WTC11 (cell line): ENCODE measurements around the gene JUP. TPM values are rescaled to one million over a fixed set of nuclear protein-coding genes. Genes with fewer than 3 reads are reported as not detected.

Experiments used
- ATAC-seq: fragments of 200-7000 bp; cut with Tn5 transposase; 2 replicates; pipeline ENCODE4 v1.10.0; 2021; ENCODE audit warnings: mild to moderate bottlenecking, moderate library complexity
- CTCF ChIA-PET: fragments of 300-600 bp; sonication (Branson Sonifier 250); formaldehyde crosslinking; loops from one replicate; lab custom pipeline; 2021; ENCODE audit warnings: antibody characterized with exemption; lab: Charles Lee
- POLR2A ChIA-PET: fragments of 350-600 bp; sonication (Branson Sonifier 250); formaldehyde crosslinking; loops from one replicate; lab custom pipeline; 2021; ENCODE audit warnings: antibody characterized with exemption; lab: Charles Lee
- DNase-seq: peaks from one replicate; pipeline ENCODE4 v3.0.0; 2021; ENCODE audit warnings: low spot score
- H3K27ac Mint-ChIP-seq: 2 replicates; pipeline ENCODE4 v1.8.0; 2021; ENCODE audit warnings: mixed read lengths
- H3K27me3 Mint-ChIP-seq: 2 replicates; pipeline ENCODE4 v1.8.0; 2021; ENCODE audit warnings: low read depth, mild to moderate bottlenecking, moderate library complexity, mixed read lengths
- H3K36me3 Mint-ChIP-seq: 2 replicates; pipeline ENCODE4 v1.8.0; 2021; ENCODE audit warnings: mixed read lengths
- H3K4me1 Mint-ChIP-seq: 2 replicates; pipeline ENCODE4 v1.8.0; 2022; ENCODE audit warnings: mixed read lengths
- H3K4me3 Mint-ChIP-seq: 2 replicates; pipeline ENCODE4 v1.8.0; 2021; ENCODE audit warnings: mild to moderate bottlenecking, moderate library complexity, mixed read lengths
- H3K9me3 Mint-ChIP-seq: 2 replicates; pipeline ENCODE4 v1.8.0; 2021; ENCODE audit warnings: mixed read lengths
- AR ChIP-seq: fragments of 250-450 bp; sonication (Bioruptor Pico); IDR thresholded peaks from 2 replicates; pipeline ENCODE4 v1.9.0; 2021; ENCODE audit warnings: mild to moderate bottlenecking
- FOXK1 ChIP-seq: sonication (generic); formaldehyde crosslinking; IDR thresholded peaks from 2 replicates; pipeline ENCODE4 v1.8.0; 2022; ENCODE audit warnings: mild to moderate bottlenecking, moderate library complexity, missing genetic modification reagents
- STAT6 ChIP-seq: sonication (generic); formaldehyde crosslinking; conservative IDR thresholded peaks from 2 replicates; pipeline ENCODE4 v1.8.1; 2023; ENCODE audit warnings: mild to moderate bottlenecking, low read depth, missing genetic modification reagents, moderate library complexity
- TP53 ChIP-seq: sonication (generic); formaldehyde crosslinking; IDR thresholded peaks from 2 replicates; pipeline ENCODE4 v1.8.1; 2023; ENCODE audit warnings: mild to moderate bottlenecking, missing genetic modification reagents
- USF2 ChIP-seq: sonication (generic); formaldehyde crosslinking; IDR thresholded peaks from 2 replicates; pipeline ENCODE4 v1.8.1; 2023; ENCODE audit warnings: mild to moderate bottlenecking, missing genetic modification reagents, moderate library complexity
- ZNF281 ChIP-seq: sonication (generic); formaldehyde crosslinking; IDR thresholded peaks from 2 replicates; pipeline ENCODE4 v1.8.0; 2023; ENCODE audit warnings: mild to moderate bottlenecking, missing genetic modification reagents
- ZNF532 ChIP-seq: fragments of 250-450 bp; sonication (Bioruptor Pico); IDR thresholded peaks from 2 replicates; pipeline ENCODE4 v1.9.0; 2021; ENCODE audit warnings: mild to moderate bottlenecking, borderline replicate concordance
- total RNA-seq: library from RNA; stranded (reverse); gene quantifications from 3 replicates; pipeline ENCODE4 v1.2.3, GENCODE V29; 2021

Gene JUP
- total RNA-seq, 1 experiment from 2014 or later = 103 TPM

GRCh38 chr17:41785091-41785858 is 1.2 kb downstream of the JUP start (continued):
- TF ChIP-seq STAT6 (CRISPR knock-in tag) (no peak), USF2 (CRISPR knock-in tag) (0 out of 2 replicates have a peak, but pooled peaks have one; percentile 32), FOXK1 (peak; percentile 70; the same call in 1 of the 2 replicates), AR (CRISPR knock-in tag) (no peak), TP53 (CRISPR knock-in tag) (0 out of 2 replicates have a peak, but pooled peaks have one; percentile 31)
- TF ChIP-seq, all 79 proteins: peak for 12

- Mint-ChIP-seq H3K4me1 (peaks cover 44% of the 10 kb centered on the region), H3K36me3 (no peaks in the 10 kb centered on the region; the same call in 1 of the 2 replicates), H3K4me3 (peak overlapping the region; percentile 88), H3K27ac (peak overlapping the region; percentile 99), H3K27me3 (no peaks in the 10 kb centered on the region), H3K9me3 (no peaks in the 10 kb centered on the region)
- ChIA-PET POLR2A (interaction anchor here (0.7 to 4.1 kb wide), 10 partner anchors 7 to 233 kb away, joined by 3 to 142 read pairs (median 24); partner anchors contain the start of genes DNAJC7, EIF1, FKBP10 and KLHL11), CTCF (interaction anchor here (0.7 to 7.2 kb wide), 12 partner anchors 9 to 234 kb away, joined by 3 to 252 read pairs (median 17); partner anchors contain the start of genes ACLY, DNAJC7, FKBP10 and ODAD4)
- DNase-seq (peak; percentile 67), ATAC-seq (peak; percentile 1)
- TF ChIP-seq ZNF281 (CRISPR knock-in tag) (peak; percentile 15; the same call in 1 of the 2 replicates), ZNF532 (CRISPR knock-in tag) (no peak)
Measured at GRCh38 chr17:41784207-41784744, 2.2 kb downstream of the JUP start.
